ENCODE results near the gene TRAPPC3L. TPM values are rescaled to one million over a fixed set of nuclear protein-coding genes. Genes with fewer than 3 reads are reported as not detected.
A peak's percentile ranks its signal among the peaks of the same experiment; 100 is the strongest.

The TRAPPC3L gene
- polyA plus RNA-seq, 1 of the 3 experiments (the other 2 are of a cell fraction), result 0.03 TPM

- no peaks in the 10 kb centered on the region for H3K36me3 ChIP-seq (replicated peaks in 1 of 2; ENCODE audit: control insufficient read depth in 1 of 2, insufficient read depth in 2 of 2, low read length in 1 of 2)
- peak overlapping the region; percentile 95 for H2AFZ ChIP-seq (ENCODE audit: low read depth)
- H3K9me2 ChIP-seq, result no peaks in the 10 kb centered on the region
- peak overlapping the region; percentile 9 to 53; a peak in 2 of 4 replicates for H3K4me3 ChIP-seq (ENCODE audit: low read depth in 2 of 2, low read length in 1 of 2)
- DNase-seq, result no peak
- ChIA-PET CTCF (interaction anchor here (1.2 to 2.0 kb wide), 7 partner anchors 8 to 295 kb away, joined by 3 to 14 read pairs (median 5); no protein-coding TSS in a partner anchor), POLR2A (no interaction called here)
- H4K20me1 ChIP-seq (ENCODE audit: insufficient read depth), result no peaks in the 10 kb centered on the region
- H3K27ac ChIP-seq (ENCODE audit: low read depth in 2 of 2, low read length in 1 of 2), result peak overlapping the region in 1 of 2 experiments; percentile 43; a peak in 1 of 4 replicates
- H3K9ac ChIP-seq, result peak overlapping the region; percentile 55
- H3K9me3 ChIP-seq, result no peaks in the 10 kb centered on the region
- peaks cover 6% of the 10 kb centered on the region; the same call in 1 of the 2 replicates for H3K79me2 ChIP-seq (ENCODE audit: insufficient read depth)
- peak overlapping the region; percentile 85 for H3K4me2 ChIP-seq
- peaks cover 0 to 16% of the 10 kb centered on the region in 2 experiments; a peak in 3 of 4 replicates for H3K4me1 ChIP-seq (ENCODE audit: control insufficient read depth in 1 of 2, insufficient read depth in 2 of 2, low read depth in 1 of 2, low read length in 1 of 2)
- H3K27me3 ChIP-seq (ENCODE audit: insufficient read depth), result no peaks in the 10 kb centered on the region
- TF ChIP-seq EP300 (IDR thresholded peaks at IDR 0.05; ENCODE audit: borderline replicate concordance in 1 of 2, low read depth in 1 of 2, low read length in 1 of 2) (no peak), GATA2 (CRISPR knock-in tag; IDR thresholded peaks at IDR 0.05) (no peak), ELF1 (IDR thresholded peaks at IDR 0.05) (no peak), MEF2A (IDR thresholded peaks at IDR 0.05; ENCODE audit: borderline replicate concordance, low read depth) (no peak), RAD21 (IDR thresholded peaks at IDR 0.05; ENCODE audit: low read length) (no peak), YY1 (IDR thresholded peaks at IDR 0.05; ENCODE audit: low read depth) (no peak), TCF12 (IDR thresholded peaks at IDR 0.05) (no peak), CTCF (IDR thresholded peaks at IDR 0.05) (no peak)
- peaks cover 4% of the 10 kb centered on the region for H3F3A ChIP-seq (replicated peaks; ENCODE audit: insufficient read depth)
These were observed 32.8 kb downstream of the TRAPPC3L start for GRCh38 chr6:116512734-116513133.

DNA sequence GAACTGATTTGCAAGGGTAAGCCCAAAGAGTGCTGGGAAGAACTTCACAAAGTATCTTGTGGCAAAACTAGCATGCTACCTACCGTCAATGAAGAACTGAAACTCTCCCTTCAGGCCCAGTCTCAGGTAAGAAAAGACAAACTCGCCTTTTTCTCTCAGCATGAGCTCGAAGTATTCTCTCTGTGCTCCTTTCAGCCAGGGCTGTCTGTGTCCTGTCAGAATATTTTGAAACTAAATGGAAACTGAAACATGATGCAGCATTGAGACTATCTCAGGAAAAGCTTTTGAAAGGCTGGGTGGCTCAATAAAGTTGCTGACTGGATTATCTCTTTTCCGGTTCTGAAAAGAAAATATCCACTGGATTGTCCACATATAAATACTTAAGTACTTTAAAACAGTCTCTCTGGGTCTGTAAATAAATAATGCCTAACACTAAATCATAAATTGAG is 33.3 kb downstream of the TRAPPC3L start:
- Histone ChIP-seq H3K27me3 (ENCODE audit: insufficient read depth) (no peaks in the 10 kb centered on the region), H3K9ac (peak overlapping the region; percentile 55), H3K9me2 (no peaks in the 10 kb centered on the region), H3K4me1 (ENCODE audit: control insufficient read depth in 1 of 2, insufficient read depth in 2 of 2, low read depth in 1 of 2, low read length in 1 of 2) (peaks cover 0 to 16% of the 10 kb centered on the region in 2 experiments; a peak in 3 of 4 replicates), H3K4me3 (ENCODE audit: low read depth in 2 of 2, low read length in 1 of 2) (peak overlapping the region; percentile 9 to 53; a peak in 3 of 4 replicates), H3K9me3 (no peaks in the 10 kb centered on the region), H3K27ac (ENCODE audit: low read depth in 2 of 2, low read length in 1 of 2) (peak overlapping the region; percentile 43 to 55; a peak in 3 of 4 replicates), H3K79me2 (ENCODE audit: insufficient read depth) (peaks cover 6% of the 10 kb centered on the region; the same call in 1 of the 2 replicates), H3K4me2 (peak overlapping the region; percentile 85), H3F3A (replicated peaks; ENCODE audit: insufficient read depth) (peaks cover 4% of the 10 kb centered on the region), H4K20me1 (ENCODE audit: insufficient read depth) (no peaks in the 10 kb centered on the region), H2AFZ (ENCODE audit: low read depth) (peak overlapping the region; percentile 95), H3K36me3 (replicated peaks in 1 of 2; ENCODE audit: control insufficient read depth in 1 of 2, insufficient read depth in 2 of 2, low read length in 1 of 2) (no peaks in the 10 kb centered on the region)
- ChIA-PET CTCF (interaction anchor here (0.6 to 2.0 kb wide), 12 partner anchors 8 to 295 kb away, joined by 3 to 14 read pairs (median 4); partner anchors contain the start of gene CALHM6), POLR2A (no interaction called here)
- DNase-seq, result no peak
- TF ChIP-seq CTCF (IDR thresholded peaks at IDR 0.05) (no peak), RAD21 (IDR thresholded peaks at IDR 0.05; ENCODE audit: low read length) (no peak)
- WGBS (ENCODE audit: low lambda C conversion rate), result 74% methylated on average over 4 of the region's 4 CpGs
